Measurements from ENCODE around the gene EHBP1L1. TPM values are rescaled to one million over a fixed set of nuclear protein-coding genes. Genes with fewer than 3 reads are reported as not detected.
A peak's percentile ranks its signal among the peaks of the same experiment; 100 is the strongest.

The EHBP1L1 gene
- total RNA-seq, 1 donor from 2014 or later, result 4.7 TPM

DNA sequence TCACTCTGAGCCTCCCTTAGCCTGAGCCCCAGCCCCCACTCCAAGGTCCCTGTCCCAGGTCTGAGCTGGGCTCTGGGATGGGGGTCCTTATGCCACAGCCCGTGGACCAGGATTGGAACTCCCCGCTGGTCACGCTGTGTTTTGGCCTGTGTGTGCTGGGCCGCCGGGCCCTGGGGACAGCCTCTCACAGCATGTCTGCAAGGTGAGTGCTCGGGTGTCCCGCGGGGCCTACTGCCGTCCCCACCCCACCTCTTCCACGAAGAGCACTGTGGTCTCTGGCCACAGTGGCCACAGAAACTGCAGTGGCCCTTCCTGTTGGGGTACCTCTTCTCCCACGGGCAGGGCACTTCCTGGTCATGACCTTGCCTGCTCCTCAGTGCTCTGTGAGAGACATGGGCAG, 58.6 kb downstream of the EHBP1L1 start:
- no peak overlapping the region for H3K4me3 Mint-ChIP-seq (ENCODE audit: unreplicated experiment)
- peaks cover 19% of the 10 kb centered on the region for H3K36me3 Mint-ChIP-seq (ENCODE audit: low read depth, unreplicated experiment)
- no peak for DNase-seq (ENCODE audit: low spot score)
- TF ChIP-seq, protein P1, sequence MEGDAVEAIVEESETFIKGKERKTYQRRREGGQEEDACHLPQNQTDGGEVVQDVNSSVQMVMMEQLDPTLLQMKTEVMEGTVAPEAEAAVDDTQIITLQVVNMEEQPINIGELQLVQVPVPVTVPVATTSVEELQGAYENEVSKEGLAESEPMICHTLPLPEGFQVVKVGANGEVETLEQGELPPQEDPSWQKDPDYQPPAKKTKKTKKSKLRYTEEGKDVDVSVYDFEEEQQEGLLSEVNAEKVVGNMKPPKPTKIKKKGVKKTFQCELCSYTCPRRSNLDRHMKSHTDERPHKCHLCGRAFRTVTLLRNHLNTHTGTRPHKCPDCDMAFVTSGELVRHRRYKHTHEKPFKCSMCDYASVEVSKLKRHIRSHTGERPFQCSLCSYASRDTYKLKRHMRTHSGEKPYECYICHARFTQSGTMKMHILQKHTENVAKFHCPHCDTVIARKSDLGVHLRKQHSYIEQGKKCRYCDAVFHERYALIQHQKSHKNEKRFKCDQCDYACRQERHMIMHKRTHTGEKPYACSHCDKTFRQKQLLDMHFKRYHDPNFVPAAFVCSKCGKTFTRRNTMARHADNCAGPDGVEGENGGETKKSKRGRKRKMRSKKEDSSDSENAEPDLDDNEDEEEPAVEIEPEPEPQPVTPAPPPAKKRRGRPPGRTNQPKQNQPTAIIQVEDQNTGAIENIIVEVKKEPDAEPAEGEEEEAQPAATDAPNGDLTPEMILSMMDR (IDR thresholded peaks at IDR 0.05; ENCODE audit: unreplicated experiment), result no peak
- H3K27me3 Mint-ChIP-seq (ENCODE audit: unreplicated experiment), result peaks cover 7% of the 10 kb centered on the region
- no peaks in the 10 kb centered on the region for H3K9me3 Mint-ChIP-seq (ENCODE audit: unreplicated experiment)
- H3K4me1 Mint-ChIP-seq (ENCODE audit: unreplicated experiment), result peaks cover 23% of the 10 kb centered on the region
- no peak overlapping the region for H3K27ac Mint-ChIP-seq (ENCODE audit: unreplicated experiment)

- H3K9me3 Mint-ChIP-seq (ENCODE audit: unreplicated experiment), result no peaks in the 10 kb centered on the region
- TF ChIP-seq, protein P1 (IDR thresholded peaks at IDR 0.05; ENCODE audit: unreplicated experiment), result no peak
Measured at GRCh38 chr11:65634905-65635731, 59.3 kb downstream of the EHBP1L1 start.

GRCh38 chr11:65636108-65637031, 60.5 kb downstream of the EHBP1L1 start:
- Mint-ChIP-seq H3K9me3 (ENCODE audit: unreplicated experiment) (no peaks in the 10 kb centered on the region), H3K4me3 (ENCODE audit: unreplicated experiment) (peak overlapping the region; percentile 69), H3K27me3 (ENCODE audit: unreplicated experiment) (peaks cover 12% of the 10 kb centered on the region), H3K36me3 (ENCODE audit: low read depth, unreplicated experiment) (peaks cover 18% of the 10 kb centered on the region), H3K27ac (ENCODE audit: unreplicated experiment) (peak overlapping the region; percentile 82), H3K4me1 (ENCODE audit: unreplicated experiment) (peaks cover 36% of the 10 kb centered on the region)
- no peak for DNase-seq (ENCODE audit: low spot score)
- TF ChIP-seq, protein P1 (IDR thresholded peaks at IDR 0.05; ENCODE audit: unreplicated experiment), result no peak

More at GRCh38 chr11:65634905-65635731, 59.3 kb downstream of the EHBP1L1 start:
- no peak overlapping the region for H3K4me3 Mint-ChIP-seq (ENCODE audit: unreplicated experiment)
- peaks cover 29% of the 10 kb centered on the region for H3K4me1 Mint-ChIP-seq (ENCODE audit: unreplicated experiment)
- no peak overlapping the region for H3K27ac Mint-ChIP-seq (ENCODE audit: unreplicated experiment)
- no peak for DNase-seq (ENCODE audit: low spot score)
- peaks cover 18% of the 10 kb centered on the region for H3K36me3 Mint-ChIP-seq (ENCODE audit: low read depth, unreplicated experiment)
- H3K27me3 Mint-ChIP-seq (ENCODE audit: unreplicated experiment), result peaks cover 12% of the 10 kb centered on the region

GRCh38 chr11:65637032-65637557, 61.2 kb downstream of the EHBP1L1 start:
- peaks cover 19% of the 10 kb centered on the region for H3K36me3 Mint-ChIP-seq (ENCODE audit: low read depth, unreplicated experiment)
- H3K4me3 Mint-ChIP-seq (ENCODE audit: unreplicated experiment), result peak overlapping the region; percentile 88
- H3K9me3 Mint-ChIP-seq (ENCODE audit: unreplicated experiment), result no peaks in the 10 kb centered on the region
- TF ChIP-seq, protein P1 (IDR thresholded peaks at IDR 0.05; ENCODE audit: unreplicated experiment), result no peak
- H3K4me1 Mint-ChIP-seq (ENCODE audit: unreplicated experiment), result peaks cover 43% of the 10 kb centered on the region
- no peak for DNase-seq (ENCODE audit: low spot score)
- H3K27me3 Mint-ChIP-seq (ENCODE audit: unreplicated experiment), result peaks cover 13% of the 10 kb centered on the region
- H3K27ac Mint-ChIP-seq (ENCODE audit: unreplicated experiment), result peak overlapping the region; percentile 82

Measured in endothelial cell (in vitro differentiated cells).